K562 (cell line): ENCODE data around the gene INTS4. TPM values are rescaled to one million over a fixed set of nuclear protein-coding genes. Genes with fewer than 3 reads are reported as not detected.

Source experiments
- ARHGAP35 ChIP-seq: fragments of 450-650 bp; IDR thresholded peaks from 2 replicates; pipeline ENCODE4 v1.6.1; 2018; ENCODE audit not compliant: partially characterized antibody
- HEY1 ChIP-seq: fragments of 250-450 bp; sonication (Bioruptor Pico); IDR thresholded peaks from 2 replicates; pipeline ENCODE4 v1.5.0; 2020; ENCODE audit warnings: mild to moderate bottlenecking, moderate library complexity, borderline replicate concordance
- HNRNPLL ChIP-seq: fragments of 200-400 bp; formaldehyde crosslinking; IDR thresholded peaks from 2 replicates; pipeline ENCODE4 v1.6.1; 2017; ENCODE audit warnings: low read length, low read depth, mild to moderate bottlenecking; ENCODE audit not compliant: poor library complexity, severe bottlenecking
- IRF2 ChIP-seq: sonication (generic); formaldehyde crosslinking; IDR thresholded peaks from 2 replicates; pipeline ENCODE4 v1.8.1; 2022; ENCODE audit warnings: mild to moderate bottlenecking, missing genetic modification reagents
- JUNB ChIP-seq: fragments of 450-650 bp; formaldehyde crosslinking; conservative IDR thresholded peaks from 2 replicates; pipeline ENCODE4 v1.4.0; 2020; ENCODE audit warnings: mild to moderate bottlenecking
- KLF13 ChIP-seq: fragments of 450-650 bp; IDR thresholded peaks from 2 replicates; pipeline ENCODE4 v1.6.1; 2016; ENCODE audit warnings: missing genetic modification characterization, low read depth, mild to moderate bottlenecking, missing compliant biosample characterization, moderate library complexity, borderline replicate concordance
- MTA2 ChIP-seq: fragments of 450-650 bp; IDR thresholded peaks from 2 replicates; pipeline ENCODE4 v1.6.1; 2016; ENCODE audit warnings: low read depth
- NEUROD1 ChIP-seq: fragments of 150-350 bp; IDR thresholded peaks from 2 replicates; pipeline ENCODE4 v1.6.1; 2014; ENCODE audit warnings: borderline replicate concordance, low read length, low read depth; ENCODE audit not compliant: partially characterized antibody
- PHF20 ChIP-seq: fragments of 450-650 bp; IDR thresholded peaks from 2 replicates; pipeline ENCODE4 v1.6.1; 2018; ENCODE audit not compliant: partially characterized antibody
- TSC22D4 ChIP-seq: fragments of 450-650 bp; IDR thresholded peaks from 2 replicates; pipeline ENCODE4 v1.6.1; 2016; ENCODE audit warnings: missing genetic modification characterization, missing biosample characterization, control low read depth
- ZBED1 ChIP-seq: IDR thresholded peaks from 2 replicates; pipeline ENCODE4 v1.6.1; 2014
- ZKSCAN8 ChIP-seq: fragments of 200-800 bp; sonication (Bioruptor generic); IDR thresholded peaks from 2 replicates; pipeline ENCODE4 v1.6.1; 2016; ENCODE audit warnings: missing genetic modification characterization, missing compliant biosample characterization
- ZNF717 ChIP-seq: fragments of 250-450 bp; sonication (Bioruptor Pico); IDR thresholded peaks from 2 replicates; pipeline ENCODE4 v1.5.0; 2021
- polyA plus RNA-seq, 8 experiments: library from polyadenylated mRNA; depleted of rRNA in 4 of 8; stranded (reverse) in 5 of 8; unstranded in 3 of 8; fragments of >200 nt; fragmentation: Nextera tagmentation in 2 of 8; fragmentation: Illumina TruSeq in 1 of 8; extraction: Ambion mirVana in 2 of 8; extraction: Trizol in 1 of 8; gene quantifications; 2 replicates each; pipeline versions ENCODE4 v1.2.1 to v1.2.3, GENCODE V29; 2011 to 2014; ENCODE audit warnings: inconsistent platforms in 1 of 8, missing spikeins in 1 of 8
- total RNA-seq, 7 experiments: library from RNA; depleted of rRNA in 6 of 7; stranded (reverse); fragments of >200 nt in 6 of 7; fragmentation: Illumina TruSeq in 2 of 7; extraction: Trizol in 2 of 7; gene quantifications; 2 replicates each; pipeline versions ENCODE4 v1.2.1 to v1.2.3, GENCODE V29; 2011 to 2021; ENCODE audit warnings: low replicate concordance in 1 of 7
- TF ChIP-seq, protein P1 (sequence below), 2 experiments: fragments of 450-650 bp; IDR thresholded peaks; 2 replicates each; pipeline ENCODE4 v1.6.1; 2018; ENCODE audit warnings: mild to moderate bottlenecking in 2 of 2, low read depth in 1 of 2; ENCODE audit not compliant: partially characterized antibody in 2 of 2
- TF ChIP-seq, protein P2 (sequence below), 2 experiments: fragments of 150-350 bp in 1 of 2; IDR thresholded peaks; 2 replicates each; pipeline ENCODE4 v1.6.1; 2012 to 2016; ENCODE audit warnings: low read depth in 2 of 2, low read length in 2 of 2, mild to moderate bottlenecking in 1 of 2, moderate library complexity in 1 of 2
- TF ChIP-seq, protein P3 (sequence below): sonication (generic); formaldehyde crosslinking; IDR thresholded peaks from 2 replicates; pipeline ENCODE4 v1.8.0; 2023; ENCODE audit warnings: mild to moderate bottlenecking, missing genetic modification reagents

The INTS4 gene
- total and polyA plus RNA-seq, 9 of the 15 experiments (the other 6 are each of a cell fraction or from before 2014, with no cell fraction given), result 28.4 to 53.4 (median 44.5) TPM

DNA sequence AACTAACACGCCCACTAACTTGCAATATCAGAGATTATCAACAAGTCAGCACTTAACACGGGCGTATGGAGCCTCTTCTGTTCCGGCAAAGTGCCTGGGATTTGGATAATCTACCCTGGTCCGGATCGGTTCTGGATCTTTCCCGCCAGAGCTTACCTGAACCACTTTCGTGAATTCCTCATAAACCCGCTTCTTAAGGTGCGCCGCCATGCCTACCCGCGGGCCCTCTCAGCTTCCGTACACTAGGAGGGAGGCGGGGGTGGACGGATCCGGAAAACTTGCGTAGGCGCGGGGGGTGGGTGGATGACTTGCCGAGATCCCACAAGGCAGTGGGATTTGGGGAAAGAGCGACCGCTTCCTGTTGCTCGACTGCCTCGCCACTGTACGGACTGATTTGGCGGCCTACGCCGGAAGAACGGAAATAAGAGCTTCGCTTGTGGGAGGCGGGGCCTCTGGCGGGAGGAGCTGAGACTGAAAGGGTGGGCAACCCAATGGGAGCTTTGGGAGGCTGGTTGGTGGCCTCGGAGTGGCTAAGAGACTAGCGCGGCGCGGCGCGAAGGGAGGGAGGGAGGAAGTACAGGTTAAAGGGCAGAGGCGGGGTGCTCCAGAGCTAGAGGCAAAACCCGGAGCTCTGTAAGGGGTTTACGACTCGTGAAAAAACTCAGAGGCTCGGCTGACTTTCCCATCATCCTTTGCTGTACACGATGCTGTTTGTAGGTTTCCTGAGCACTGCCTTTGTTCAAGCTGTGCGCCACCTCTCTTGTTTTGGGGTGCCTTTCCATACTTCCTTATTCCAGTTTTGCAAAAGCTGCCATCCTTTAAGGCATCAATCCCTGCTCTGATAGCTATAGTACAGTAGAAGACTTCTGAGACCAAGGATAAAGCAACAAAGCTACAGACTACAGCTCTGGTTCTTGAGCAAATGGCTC, at the start of gene INTS4 (continued):
- TF ChIP-seq HNRNPLL (peak; percentile 96), KLF13 (peak; percentile 71; the same call in 1 of the 2 replicates), ARHGAP35 (no peak), NEUROD1 (peak; percentile 97), ZBED1 (peak; percentile 83), ZKSCAN8 (CRISPR knock-in tag) (no peak), MTA2 (peak; percentile 72; the same call in 1 of the 2 replicates), ZNF717 (0 out of 2 replicates have a peak, but pooled peaks have one; percentile 58), HEY1 (CRISPR knock-in tag) (no peak), JUNB (CRISPR knock-in tag) (no peak), IRF2 (no peak), PHF20 (peak; percentile 82), TSC22D4 (no peak)
- TF ChIP-seq, protein P1, sequence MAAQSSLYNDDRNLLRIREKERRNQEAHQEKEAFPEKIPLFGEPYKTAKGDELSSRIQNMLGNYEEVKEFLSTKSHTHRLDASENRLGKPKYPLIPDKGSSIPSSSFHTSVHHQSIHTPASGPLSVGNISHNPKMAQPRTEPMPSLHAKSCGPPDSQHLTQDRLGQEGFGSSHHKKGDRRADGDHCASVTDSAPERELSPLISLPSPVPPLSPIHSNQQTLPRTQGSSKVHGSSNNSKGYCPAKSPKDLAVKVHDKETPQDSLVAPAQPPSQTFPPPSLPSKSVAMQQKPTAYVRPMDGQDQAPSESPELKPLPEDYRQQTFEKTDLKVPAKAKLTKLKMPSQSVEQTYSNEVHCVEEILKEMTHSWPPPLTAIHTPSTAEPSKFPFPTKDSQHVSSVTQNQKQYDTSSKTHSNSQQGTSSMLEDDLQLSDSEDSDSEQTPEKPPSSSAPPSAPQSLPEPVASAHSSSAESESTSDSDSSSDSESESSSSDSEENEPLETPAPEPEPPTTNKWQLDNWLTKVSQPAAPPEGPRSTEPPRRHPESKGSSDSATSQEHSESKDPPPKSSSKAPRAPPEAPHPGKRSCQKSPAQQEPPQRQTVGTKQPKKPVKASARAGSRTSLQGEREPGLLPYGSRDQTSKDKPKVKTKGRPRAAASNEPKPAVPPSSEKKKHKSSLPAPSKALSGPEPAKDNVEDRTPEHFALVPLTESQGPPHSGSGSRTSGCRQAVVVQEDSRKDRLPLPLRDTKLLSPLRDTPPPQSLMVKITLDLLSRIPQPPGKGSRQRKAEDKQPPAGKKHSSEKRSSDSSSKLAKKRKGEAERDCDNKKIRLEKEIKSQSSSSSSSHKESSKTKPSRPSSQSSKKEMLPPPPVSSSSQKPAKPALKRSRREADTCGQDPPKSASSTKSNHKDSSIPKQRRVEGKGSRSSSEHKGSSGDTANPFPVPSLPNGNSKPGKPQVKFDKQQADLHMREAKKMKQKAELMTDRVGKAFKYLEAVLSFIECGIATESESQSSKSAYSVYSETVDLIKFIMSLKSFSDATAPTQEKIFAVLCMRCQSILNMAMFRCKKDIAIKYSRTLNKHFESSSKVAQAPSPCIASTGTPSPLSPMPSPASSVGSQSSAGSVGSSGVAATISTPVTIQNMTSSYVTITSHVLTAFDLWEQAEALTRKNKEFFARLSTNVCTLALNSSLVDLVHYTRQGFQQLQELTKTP (IDR thresholded peaks at IDR 0.05; ENCODE audit: low read depth in 1 of 2, partially characterized antibody in 2 of 2), result peak; percentile 57 to 82
- TF ChIP-seq, protein P2, sequence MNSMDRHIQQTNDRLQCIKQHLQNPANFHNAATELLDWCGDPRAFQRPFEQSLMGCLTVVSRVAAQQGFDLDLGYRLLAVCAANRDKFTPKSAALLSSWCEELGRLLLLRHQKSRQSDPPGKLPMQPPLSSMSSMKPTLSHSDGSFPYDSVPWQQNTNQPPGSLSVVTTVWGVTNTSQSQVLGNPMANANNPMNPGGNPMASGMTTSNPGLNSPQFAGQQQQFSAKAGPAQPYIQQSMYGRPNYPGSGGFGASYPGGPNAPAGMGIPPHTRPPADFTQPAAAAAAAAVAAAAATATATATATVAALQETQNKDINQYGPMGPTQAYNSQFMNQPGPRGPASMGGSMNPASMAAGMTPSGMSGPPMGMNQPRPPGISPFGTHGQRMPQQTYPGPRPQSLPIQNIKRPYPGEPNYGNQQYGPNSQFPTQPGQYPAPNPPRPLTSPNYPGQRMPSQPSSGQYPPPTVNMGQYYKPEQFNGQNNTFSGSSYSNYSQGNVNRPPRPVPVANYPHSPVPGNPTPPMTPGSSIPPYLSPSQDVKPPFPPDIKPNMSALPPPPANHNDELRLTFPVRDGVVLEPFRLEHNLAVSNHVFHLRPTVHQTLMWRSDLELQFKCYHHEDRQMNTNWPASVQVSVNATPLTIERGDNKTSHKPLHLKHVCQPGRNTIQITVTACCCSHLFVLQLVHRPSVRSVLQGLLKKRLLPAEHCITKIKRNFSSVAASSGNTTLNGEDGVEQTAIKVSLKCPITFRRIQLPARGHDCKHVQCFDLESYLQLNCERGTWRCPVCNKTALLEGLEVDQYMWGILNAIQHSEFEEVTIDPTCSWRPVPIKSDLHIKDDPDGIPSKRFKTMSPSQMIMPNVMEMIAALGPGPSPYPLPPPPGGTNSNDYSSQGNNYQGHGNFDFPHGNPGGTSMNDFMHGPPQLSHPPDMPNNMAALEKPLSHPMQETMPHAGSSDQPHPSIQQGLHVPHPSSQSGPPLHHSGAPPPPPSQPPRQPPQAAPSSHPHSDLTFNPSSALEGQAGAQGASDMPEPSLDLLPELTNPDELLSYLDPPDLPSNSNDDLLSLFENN (IDR thresholded peaks at IDR 0.05; ENCODE audit: low read depth in 2 of 2, low read length in 2 of 2), result no peak; a peak in 2 of 4 replicates
- TF ChIP-seq, protein P3, sequence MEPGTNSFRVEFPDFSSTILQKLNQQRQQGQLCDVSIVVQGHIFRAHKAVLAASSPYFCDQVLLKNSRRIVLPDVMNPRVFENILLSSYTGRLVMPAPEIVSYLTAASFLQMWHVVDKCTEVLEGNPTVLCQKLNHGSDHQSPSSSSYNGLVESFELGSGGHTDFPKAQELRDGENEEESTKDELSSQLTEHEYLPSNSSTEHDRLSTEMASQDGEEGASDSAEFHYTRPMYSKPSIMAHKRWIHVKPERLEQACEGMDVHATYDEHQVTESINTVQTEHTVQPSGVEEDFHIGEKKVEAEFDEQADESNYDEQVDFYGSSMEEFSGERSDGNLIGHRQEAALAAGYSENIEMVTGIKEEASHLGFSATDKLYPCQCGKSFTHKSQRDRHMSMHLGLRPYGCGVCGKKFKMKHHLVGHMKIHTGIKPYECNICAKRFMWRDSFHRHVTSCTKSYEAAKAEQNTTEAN, result no peak
